ENCODE results near the gene SP100.
"Not testable (repeated sequence)": the region's sequence is repeated elsewhere in the genome, so short reads cannot be mapped to it uniquely, and the experiment has no call there.

SP100 gene

GRCh38 chr2:230447455-230448451, 31.8 kb downstream of the SP100 start:
- in situ Hi-C loops (cut with HindIII; ENCODE audit: low pct_ligation_motif_present, low pct_unique_long_range_greater_than_20kb, low sequenced_read_pairs): no loop called here
- DNase-seq: no peak

DNA sequence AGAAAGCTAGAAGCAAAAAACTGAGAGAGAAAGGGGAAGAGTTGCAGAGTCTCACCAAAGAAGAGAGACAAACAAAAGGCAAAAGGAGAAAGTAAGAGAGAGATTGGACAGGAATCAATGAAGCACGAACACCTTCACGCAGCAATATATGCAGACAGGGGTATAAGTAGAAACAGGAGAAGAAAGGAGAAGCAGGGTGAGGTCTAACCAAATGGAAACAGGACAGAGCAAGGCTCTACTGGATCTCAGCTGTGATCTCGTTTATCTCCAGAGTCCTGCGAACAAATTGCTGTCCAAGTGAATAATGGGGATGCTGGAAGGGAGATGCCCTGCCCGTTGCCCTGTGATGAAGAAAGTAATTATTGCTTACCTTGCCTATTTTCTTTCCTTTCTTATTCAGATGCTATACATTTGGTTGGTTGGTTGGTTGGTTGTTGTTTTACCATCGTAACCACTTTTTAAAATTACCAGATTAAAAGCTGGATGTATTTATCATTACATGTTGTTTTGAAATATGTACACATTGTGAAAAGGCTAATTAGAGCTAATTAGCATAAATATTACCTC, 34.0 kb downstream of the SP100 start:
- no peak for DNase-seq
- in situ Hi-C loops (cut with HindIII; ENCODE audit: low pct_ligation_motif_present, low pct_unique_long_range_greater_than_20kb, low sequenced_read_pairs): no loop called here

DNA sequence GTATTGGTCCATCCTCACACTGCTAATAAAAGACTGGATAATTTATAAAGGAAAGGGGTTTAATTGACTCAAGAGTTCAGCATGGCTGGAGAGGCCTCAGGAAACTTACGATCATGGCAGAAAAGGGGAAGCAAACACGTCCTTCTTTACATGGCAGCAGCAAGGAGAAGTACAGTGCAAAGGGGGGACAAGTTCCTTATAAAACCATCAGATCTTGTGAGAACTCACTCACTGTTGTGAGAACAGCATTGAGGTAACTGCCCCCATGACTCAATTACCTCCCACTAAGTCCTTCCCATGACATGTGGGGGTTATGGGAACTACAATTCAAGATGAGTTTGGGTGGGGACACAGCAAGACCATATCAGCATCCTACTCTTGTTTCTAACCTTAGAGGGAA, 37.0 kb downstream of the SP100 start:
- in situ Hi-C loops (cut with HindIII; ENCODE audit: low pct_ligation_motif_present, low pct_unique_long_range_greater_than_20kb, low sequenced_read_pairs): no loop called here
- DNase-seq: no peak

GRCh38 chr2:230455005-230455684, 39.1 kb downstream of the SP100 start:
- DNase-seq: no peak
- in situ Hi-C loops (cut with HindIII; ENCODE audit: low pct_ligation_motif_present, low pct_unique_long_range_greater_than_20kb, low sequenced_read_pairs): no loop called here

DNA sequence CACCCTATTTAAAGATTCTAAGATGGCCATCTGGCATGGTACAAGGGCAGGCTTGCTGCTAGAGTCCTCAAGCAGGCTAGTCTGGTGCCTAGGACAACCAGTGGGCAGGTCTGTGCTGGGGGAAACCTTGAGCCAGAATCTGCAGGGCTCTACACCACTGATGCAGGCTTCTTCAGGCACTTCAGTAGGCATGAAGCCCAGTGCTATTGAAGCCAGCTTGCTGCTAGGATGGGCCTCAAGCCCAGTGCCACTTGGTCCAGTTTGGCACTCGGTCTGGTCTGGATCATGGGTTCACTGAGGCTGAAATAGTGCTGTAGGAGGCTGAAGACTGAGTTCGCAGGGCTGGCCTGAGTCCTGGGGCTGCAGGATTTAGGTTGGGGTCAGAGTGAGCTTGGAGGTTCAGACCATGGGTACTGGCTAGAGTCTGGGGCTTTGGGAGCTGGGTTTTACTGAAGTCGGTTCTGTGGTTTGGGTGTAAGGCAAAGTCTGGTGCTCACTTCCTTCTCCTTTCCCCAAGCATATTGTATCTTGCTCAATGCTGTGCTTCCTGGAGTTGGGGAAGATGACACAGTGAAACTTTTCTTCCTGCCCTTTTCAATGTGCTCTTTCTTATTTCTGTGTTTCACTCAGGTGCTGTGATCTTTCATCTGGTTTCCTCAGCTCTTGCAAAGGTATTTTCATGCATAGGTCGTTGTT, 41.2 kb downstream of the SP100 start:
- DNase-seq: no peak
- in situ Hi-C loops (cut with HindIII; ENCODE audit: low pct_ligation_motif_present, low pct_unique_long_range_greater_than_20kb, low sequenced_read_pairs): no loop called here

DNA sequence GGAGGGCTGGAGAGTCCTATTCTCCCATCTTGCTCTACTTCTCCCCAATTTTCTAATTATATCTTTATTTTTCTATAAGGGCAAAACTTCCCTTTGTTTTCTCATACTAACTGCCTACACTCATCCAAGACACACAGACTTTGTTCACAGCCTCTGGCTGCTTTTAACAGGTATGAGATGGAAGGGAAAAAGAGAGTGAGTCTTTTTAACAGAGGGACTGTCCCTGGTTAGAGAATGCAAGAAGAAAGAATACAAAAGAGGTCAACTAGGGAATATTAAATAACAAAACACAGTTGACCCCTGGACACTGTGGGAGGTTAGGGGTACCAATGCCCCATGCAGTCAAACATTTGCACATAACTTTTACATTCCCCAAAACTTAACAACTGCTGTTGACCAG, 41.8 kb downstream of the SP100 start:
- DNase-seq: no peak
- in situ Hi-C loops (cut with HindIII; ENCODE audit: low pct_ligation_motif_present, low pct_unique_long_range_greater_than_20kb, low sequenced_read_pairs): no loop called here

GRCh38 chr2:230459216-230459615, 43.2 kb downstream of the SP100 start:
- in situ Hi-C loops (cut with HindIII; ENCODE audit: low pct_ligation_motif_present, low pct_unique_long_range_greater_than_20kb, low sequenced_read_pairs): no loop called here
- DNase-seq: no peak

DNA sequence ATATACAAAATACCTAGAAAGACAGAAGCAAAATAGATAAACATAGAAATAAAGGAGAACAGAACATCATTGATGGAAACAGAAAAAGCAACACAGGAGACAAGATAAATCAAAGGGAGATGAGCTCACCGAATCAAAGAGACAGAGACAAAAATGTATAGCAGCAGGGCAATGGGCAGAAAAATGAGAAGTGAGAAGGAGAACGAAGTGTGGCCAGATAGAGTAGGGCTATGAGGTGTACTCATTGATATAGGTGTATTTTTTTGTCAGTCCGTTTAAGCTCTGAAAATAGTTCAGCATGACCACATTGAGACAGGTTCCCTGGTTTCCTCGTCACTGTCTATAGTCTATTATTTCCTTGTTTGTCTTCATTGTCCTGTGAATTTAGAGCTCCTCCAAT, 55.1 kb downstream of the SP100 start:
- in situ Hi-C loops (cut with HindIII; ENCODE audit: low pct_ligation_motif_present, low pct_unique_long_range_greater_than_20kb, low sequenced_read_pairs): no loop called here
- DNase-seq: no peak

GRCh38 chr2:230472621-230473018, 56.6 kb downstream of the SP100 start:
- peak; percentile 8 for DNase-seq
- in situ Hi-C loops (cut with HindIII; ENCODE audit: low pct_ligation_motif_present, low pct_unique_long_range_greater_than_20kb, low sequenced_read_pairs): no loop called here

DNA sequence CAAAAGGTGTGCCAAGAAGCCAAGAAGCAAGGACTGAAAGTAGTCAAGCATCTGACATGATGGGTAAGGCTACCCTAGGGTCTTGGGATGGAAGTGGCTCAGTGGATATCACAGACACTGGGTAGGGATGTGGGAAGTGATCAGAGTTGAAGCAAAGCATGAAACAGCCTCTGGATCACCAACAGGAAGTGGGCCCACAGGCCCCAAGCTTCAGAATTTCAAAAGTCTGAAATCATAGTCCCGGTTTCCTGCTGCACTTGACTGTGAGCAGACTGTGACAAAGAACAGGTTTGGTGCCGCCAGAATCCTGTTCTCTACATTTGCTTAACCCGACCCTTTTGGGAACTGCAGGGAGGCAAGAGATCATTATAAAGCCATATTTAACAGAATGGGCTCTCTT, 57.4 kb downstream of the SP100 start:
- no peak for DNase-seq
- in situ Hi-C loops (cut with HindIII; ENCODE audit: low pct_ligation_motif_present, low pct_unique_long_range_greater_than_20kb, low sequenced_read_pairs): no loop called here

GRCh38 chr2:230475143-230475542, 59.1 kb downstream of the SP100 start:
- in situ Hi-C loops (cut with HindIII; ENCODE audit: low pct_ligation_motif_present, low pct_unique_long_range_greater_than_20kb, low sequenced_read_pairs): no loop called here
- DNase-seq: no peak

- in situ Hi-C loops (cut with HindIII; ENCODE audit: low pct_ligation_motif_present, low pct_unique_long_range_greater_than_20kb, low sequenced_read_pairs): no loop called here
- DNase-seq: no peak
Measured at GRCh38 chr2:230485801-230486341, 69.9 kb downstream of the SP100 start.

- in situ Hi-C loops (cut with HindIII; ENCODE audit: low pct_ligation_motif_present, low pct_unique_long_range_greater_than_20kb, low sequenced_read_pairs): not testable (repeated sequence)
Measured at GRCh38 chr2:230491219-230491618, 75.2 kb downstream of the SP100 start.

DNA sequence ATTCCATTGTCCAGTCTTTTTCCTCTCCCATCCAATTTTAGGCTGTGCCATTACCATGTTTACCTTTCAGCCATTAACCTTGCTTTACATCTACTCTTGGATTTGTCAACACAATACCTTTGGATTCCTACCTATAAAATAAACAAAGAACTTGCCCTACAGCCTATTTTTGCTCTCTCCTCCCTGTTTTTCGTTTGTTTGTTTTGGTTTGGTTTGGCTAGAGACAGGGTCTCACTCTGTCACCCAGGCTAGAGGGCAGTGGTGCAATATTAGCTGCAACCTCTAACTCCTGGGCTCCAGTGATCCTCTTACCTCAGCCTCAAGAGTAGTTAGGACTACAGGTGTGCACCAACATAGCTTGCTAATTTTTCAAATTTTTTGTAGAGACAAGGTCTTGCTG, 76.1 kb downstream of the SP100 start:
- in situ Hi-C loops (cut with HindIII; ENCODE audit: low pct_ligation_motif_present, low pct_unique_long_range_greater_than_20kb, low sequenced_read_pairs): no loop called here

More at GRCh38 chr2:230491219-230491618, 75.2 kb downstream of the SP100 start:
- DNase-seq: not testable (repeated sequence)

GRCh38 chr2:230494980-230495379, 79.0 kb downstream of the SP100 start:
- in situ Hi-C loops (cut with HindIII; ENCODE audit: low pct_ligation_motif_present, low pct_unique_long_range_greater_than_20kb, low sequenced_read_pairs): no loop called here
- DNase-seq: no peak

More for the DNA sequence above, 76.1 kb downstream of the SP100 start:
- DNase-seq: no peak

- in situ Hi-C loops (cut with HindIII; ENCODE audit: low pct_ligation_motif_present, low pct_unique_long_range_greater_than_20kb, low sequenced_read_pairs): no loop called here
- DNase-seq: no peak
Measured at GRCh38 chr2:230496891-230497290, 80.9 kb downstream of the SP100 start.

GRCh38 chr2:230498506-230499107, 82.6 kb downstream of the SP100 start:
- in situ Hi-C loops (cut with HindIII; ENCODE audit: low pct_ligation_motif_present, low pct_unique_long_range_greater_than_20kb, low sequenced_read_pairs): no loop called here
- DNase-seq: no peak

- DNase-seq: no peak
- in situ Hi-C loops (cut with HindIII; ENCODE audit: low pct_ligation_motif_present, low pct_unique_long_range_greater_than_20kb, low sequenced_read_pairs): no loop called here
Measured at GRCh38 chr2:230502593-230502992, 86.6 kb downstream of the SP100 start.

All from ACHN (cell line).